HepG2 (cell line): Measurements from ENCODE around the gene PIGL. TPM values are rescaled to one million over a fixed set of nuclear protein-coding genes. Genes with fewer than 3 reads are reported as not detected.

Experiments
- CEBPB ChIP-seq: IDR thresholded peaks from 2 replicates; pipeline ENCODE4 v1.6.1; 2011; ENCODE audit warnings: low read depth, low read length, improper control_type of control experiment, borderline replicate concordance
- ETV5 ChIP-seq: IDR thresholded peaks from 2 replicates; pipeline ENCODE4 v1.6.1; 2018; ENCODE audit warnings: missing biosample characterization, missing genetic modification reagents, inconsistent platforms, borderline replicate concordance
- GTF3A ChIP-seq: sonication (generic); formaldehyde crosslinking; conservative IDR thresholded peaks from 2 replicates; pipeline ENCODE4 v1.4.0; 2020; ENCODE audit warnings: mild to moderate bottlenecking, missing genetic modification reagents
- KAT7 ChIP-seq: IDR thresholded peaks from 2 replicates; pipeline ENCODE4 v1.6.1; 2018; ENCODE audit warnings: borderline replicate concordance, missing compliant biosample characterization
- POLR2AphosphoS5 ChIP-seq: IDR thresholded peaks from 2 replicates; pipeline ENCODE4 v1.6.1; 2012; ENCODE audit warnings: low read depth, low read length
- PRPF4 ChIP-seq: fragments of 200-400 bp; formaldehyde crosslinking; IDR thresholded peaks from 2 replicates; pipeline ENCODE4 v1.6.1; 2016; ENCODE audit warnings: low read length, low read depth; ENCODE audit not compliant: poor library complexity, severe bottlenecking
- SP140L ChIP-seq: sonication (generic); formaldehyde crosslinking; IDR thresholded peaks from 2 replicates; pipeline ENCODE4 v1.4.0; 2020; ENCODE audit warnings: missing genetic modification reagents, borderline replicate concordance
- ZBTB1 ChIP-seq: sonication (generic); formaldehyde crosslinking; IDR thresholded peaks from 2 replicates; pipeline ENCODE4 v1.4.0; 2020; ENCODE audit warnings: missing genetic modification reagents, borderline replicate concordance
- ZKSCAN1 ChIP-seq: fragments of 150-350 bp; IDR thresholded peaks from 2 replicates; pipeline ENCODE4 v1.6.1; 2014; ENCODE audit warnings: low read length
- ZNF12 ChIP-seq: sonication (generic); formaldehyde crosslinking; IDR thresholded peaks from 2 replicates; pipeline ENCODE4 v1.5.0; 2020; ENCODE audit warnings: missing genetic modification reagents
- ZNF761 ChIP-seq: sonication (generic); formaldehyde crosslinking; conservative IDR thresholded peaks from 2 replicates; pipeline ENCODE4 v1.4.0; 2020; ENCODE audit warnings: mild to moderate bottlenecking, missing genetic modification reagents
- ZNF780A ChIP-seq: sonication (generic); formaldehyde crosslinking; IDR thresholded peaks from 2 replicates; pipeline ENCODE4 v1.8.0; 2022; ENCODE audit warnings: mild to moderate bottlenecking, missing genetic modification reagents, moderate library complexity
- polyA plus RNA-seq, 8 experiments: library from polyadenylated mRNA; depleted of rRNA in 3 of 8; stranded (reverse) in 7 of 8; unstranded in 1 of 8; fragments of >200 nt; fragmentation: Illumina TruSeq in 4 of 8; extraction: Trizol in 4 of 8; gene quantifications; 2 replicates each; pipeline versions ENCODE4 v1.2.1 to v1.2.3, GENCODE V29; 2011 to 2016; ENCODE audit warnings: low read depth in 4 of 8, missing spikeins in 1 of 8, mixed read lengths in 1 of 8; ENCODE audit not compliant: insufficient read depth in 1 of 8
- total RNA-seq, 5 experiments: library from RNA; depleted of rRNA; stranded (reverse); fragments of >200 nt; fragmentation: Illumina TruSeq; extraction: Trizol; gene quantifications; 2 replicates each; pipeline ENCODE4 v1.2.3, GENCODE V29; 2016; ENCODE audit warnings: low read depth in 1 of 5
- TF ChIP-seq, protein P1 (sequence below): sonication (generic); formaldehyde crosslinking; IDR thresholded peaks from 2 replicates; pipeline ENCODE4 v1.5.0; 2020; ENCODE audit warnings: missing genetic modification reagents
- TF ChIP-seq, protein P2 (sequence below): sonication (generic); formaldehyde crosslinking; IDR thresholded peaks from 2 replicates; pipeline ENCODE4 v1.9.0; 2021; ENCODE audit warnings: missing genetic modification reagents, borderline replicate concordance
- TF ChIP-seq, protein P3 (sequence below): IDR thresholded peaks from 2 replicates; pipeline ENCODE4 v1.6.1; 2018; ENCODE audit warnings: missing genetic modification reagents
- TF ChIP-seq, protein P4 (sequence below): sonication (generic); formaldehyde crosslinking; IDR thresholded peaks from 2 replicates; pipeline ENCODE4 v1.5.0; 2020; ENCODE audit warnings: mild to moderate bottlenecking, missing genetic modification reagents, borderline replicate concordance

PIGL gene
- total and polyA plus RNA-seq, 2 of the 13 experiments (the other 11 are each of a cell fraction or from before 2014, with no cell fraction given) = 28.5 to 63.8 TPM

DNA sequence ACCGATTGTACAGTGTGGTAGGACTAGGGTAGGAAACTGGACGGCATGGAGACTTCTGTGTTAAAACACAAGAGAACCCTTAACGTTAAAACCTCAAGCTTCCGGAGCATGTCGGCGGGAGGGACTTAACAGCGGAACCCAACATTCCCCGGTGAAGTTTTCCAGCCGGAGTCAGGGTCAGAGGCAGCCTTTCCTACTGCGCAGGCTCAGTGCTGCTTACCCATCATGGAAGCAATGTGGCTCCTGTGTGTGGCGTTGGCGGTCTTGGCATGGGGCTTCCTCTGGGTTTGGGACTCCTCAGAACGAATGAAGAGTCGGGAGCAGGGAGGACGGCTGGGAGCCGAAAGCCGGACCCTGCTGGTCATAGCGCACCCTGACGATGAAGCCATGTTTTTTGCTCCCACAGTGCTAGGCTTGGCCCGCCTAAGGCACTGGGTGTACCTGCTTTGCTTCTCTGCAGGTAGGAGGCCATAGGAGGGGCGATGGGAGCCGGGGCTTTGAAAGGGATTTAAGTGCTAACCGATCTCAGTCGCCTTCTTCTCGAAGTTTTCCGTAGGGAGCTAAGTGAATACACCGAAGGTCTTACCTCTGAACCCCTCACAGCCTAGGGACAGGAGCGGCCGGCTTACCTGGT, at the start of gene PIGL (continued):
- peak; percentile 98 for TF ChIP-seq POLR2AphosphoS5
- TF ChIP-seq GTF3A (CRISPR knock-in tag) = no peak
- TF ChIP-seq ZNF761 (CRISPR knock-in tag) = peak; percentile 65; the same call in 1 of the 2 replicates
- TF ChIP-seq, protein P1, sequence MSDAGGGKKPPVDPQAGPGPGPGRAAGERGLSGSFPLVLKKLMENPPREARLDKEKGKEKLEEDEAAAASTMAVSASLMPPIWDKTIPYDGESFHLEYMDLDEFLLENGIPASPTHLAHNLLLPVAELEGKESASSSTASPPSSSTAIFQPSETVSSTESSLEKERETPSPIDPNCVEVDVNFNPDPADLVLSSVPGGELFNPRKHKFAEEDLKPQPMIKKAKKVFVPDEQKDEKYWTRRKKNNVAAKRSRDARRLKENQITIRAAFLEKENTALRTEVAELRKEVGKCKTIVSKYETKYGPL (CRISPR knock-in tag) = peak; percentile 50
- no peak for TF ChIP-seq ZBTB1 (CRISPR knock-in tag)
- TF ChIP-seq, protein P2, sequence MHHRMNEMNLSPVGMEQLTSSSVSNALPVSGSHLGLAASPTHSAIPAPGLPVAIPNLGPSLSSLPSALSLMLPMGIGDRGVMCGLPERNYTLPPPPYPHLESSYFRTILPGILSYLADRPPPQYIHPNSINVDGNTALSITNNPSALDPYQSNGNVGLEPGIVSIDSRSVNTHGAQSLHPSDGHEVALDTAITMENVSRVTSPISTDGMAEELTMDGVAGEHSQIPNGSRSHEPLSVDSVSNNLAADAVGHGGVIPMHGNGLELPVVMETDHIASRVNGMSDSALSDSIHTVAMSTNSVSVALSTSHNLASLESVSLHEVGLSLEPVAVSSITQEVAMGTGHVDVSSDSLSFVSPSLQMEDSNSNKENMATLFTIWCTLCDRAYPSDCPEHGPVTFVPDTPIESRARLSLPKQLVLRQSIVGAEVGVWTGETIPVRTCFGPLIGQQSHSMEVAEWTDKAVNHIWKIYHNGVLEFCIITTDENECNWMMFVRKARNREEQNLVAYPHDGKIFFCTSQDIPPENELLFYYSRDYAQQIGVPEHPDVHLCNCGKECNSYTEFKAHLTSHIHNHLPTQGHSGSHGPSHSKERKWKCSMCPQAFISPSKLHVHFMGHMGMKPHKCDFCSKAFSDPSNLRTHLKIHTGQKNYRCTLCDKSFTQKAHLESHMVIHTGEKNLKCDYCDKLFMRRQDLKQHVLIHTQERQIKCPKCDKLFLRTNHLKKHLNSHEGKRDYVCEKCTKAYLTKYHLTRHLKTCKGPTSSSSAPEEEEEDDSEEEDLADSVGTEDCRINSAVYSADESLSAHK (CRISPR knock-in tag) = no peak
- TF ChIP-seq ZKSCAN1 = peak; percentile 48; the same call in 1 of the 2 replicates
- TF ChIP-seq, protein P3, sequence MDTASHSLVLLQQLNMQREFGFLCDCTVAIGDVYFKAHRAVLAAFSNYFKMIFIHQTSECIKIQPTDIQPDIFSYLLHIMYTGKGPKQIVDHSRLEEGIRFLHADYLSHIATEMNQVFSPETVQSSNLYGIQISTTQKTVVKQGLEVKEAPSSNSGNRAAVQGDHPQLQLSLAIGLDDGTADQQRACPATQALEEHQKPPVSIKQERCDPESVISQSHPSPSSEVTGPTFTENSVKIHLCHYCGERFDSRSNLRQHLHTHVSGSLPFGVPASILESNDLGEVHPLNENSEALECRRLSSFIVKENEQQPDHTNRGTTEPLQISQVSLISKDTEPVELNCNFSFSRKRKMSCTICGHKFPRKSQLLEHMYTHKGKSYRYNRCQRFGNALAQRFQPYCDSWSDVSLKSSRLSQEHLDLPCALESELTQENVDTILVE (CRISPR knock-in tag) = peak; percentile 75; the same call in 1 of the 2 replicates
- TF ChIP-seq, protein P4, sequence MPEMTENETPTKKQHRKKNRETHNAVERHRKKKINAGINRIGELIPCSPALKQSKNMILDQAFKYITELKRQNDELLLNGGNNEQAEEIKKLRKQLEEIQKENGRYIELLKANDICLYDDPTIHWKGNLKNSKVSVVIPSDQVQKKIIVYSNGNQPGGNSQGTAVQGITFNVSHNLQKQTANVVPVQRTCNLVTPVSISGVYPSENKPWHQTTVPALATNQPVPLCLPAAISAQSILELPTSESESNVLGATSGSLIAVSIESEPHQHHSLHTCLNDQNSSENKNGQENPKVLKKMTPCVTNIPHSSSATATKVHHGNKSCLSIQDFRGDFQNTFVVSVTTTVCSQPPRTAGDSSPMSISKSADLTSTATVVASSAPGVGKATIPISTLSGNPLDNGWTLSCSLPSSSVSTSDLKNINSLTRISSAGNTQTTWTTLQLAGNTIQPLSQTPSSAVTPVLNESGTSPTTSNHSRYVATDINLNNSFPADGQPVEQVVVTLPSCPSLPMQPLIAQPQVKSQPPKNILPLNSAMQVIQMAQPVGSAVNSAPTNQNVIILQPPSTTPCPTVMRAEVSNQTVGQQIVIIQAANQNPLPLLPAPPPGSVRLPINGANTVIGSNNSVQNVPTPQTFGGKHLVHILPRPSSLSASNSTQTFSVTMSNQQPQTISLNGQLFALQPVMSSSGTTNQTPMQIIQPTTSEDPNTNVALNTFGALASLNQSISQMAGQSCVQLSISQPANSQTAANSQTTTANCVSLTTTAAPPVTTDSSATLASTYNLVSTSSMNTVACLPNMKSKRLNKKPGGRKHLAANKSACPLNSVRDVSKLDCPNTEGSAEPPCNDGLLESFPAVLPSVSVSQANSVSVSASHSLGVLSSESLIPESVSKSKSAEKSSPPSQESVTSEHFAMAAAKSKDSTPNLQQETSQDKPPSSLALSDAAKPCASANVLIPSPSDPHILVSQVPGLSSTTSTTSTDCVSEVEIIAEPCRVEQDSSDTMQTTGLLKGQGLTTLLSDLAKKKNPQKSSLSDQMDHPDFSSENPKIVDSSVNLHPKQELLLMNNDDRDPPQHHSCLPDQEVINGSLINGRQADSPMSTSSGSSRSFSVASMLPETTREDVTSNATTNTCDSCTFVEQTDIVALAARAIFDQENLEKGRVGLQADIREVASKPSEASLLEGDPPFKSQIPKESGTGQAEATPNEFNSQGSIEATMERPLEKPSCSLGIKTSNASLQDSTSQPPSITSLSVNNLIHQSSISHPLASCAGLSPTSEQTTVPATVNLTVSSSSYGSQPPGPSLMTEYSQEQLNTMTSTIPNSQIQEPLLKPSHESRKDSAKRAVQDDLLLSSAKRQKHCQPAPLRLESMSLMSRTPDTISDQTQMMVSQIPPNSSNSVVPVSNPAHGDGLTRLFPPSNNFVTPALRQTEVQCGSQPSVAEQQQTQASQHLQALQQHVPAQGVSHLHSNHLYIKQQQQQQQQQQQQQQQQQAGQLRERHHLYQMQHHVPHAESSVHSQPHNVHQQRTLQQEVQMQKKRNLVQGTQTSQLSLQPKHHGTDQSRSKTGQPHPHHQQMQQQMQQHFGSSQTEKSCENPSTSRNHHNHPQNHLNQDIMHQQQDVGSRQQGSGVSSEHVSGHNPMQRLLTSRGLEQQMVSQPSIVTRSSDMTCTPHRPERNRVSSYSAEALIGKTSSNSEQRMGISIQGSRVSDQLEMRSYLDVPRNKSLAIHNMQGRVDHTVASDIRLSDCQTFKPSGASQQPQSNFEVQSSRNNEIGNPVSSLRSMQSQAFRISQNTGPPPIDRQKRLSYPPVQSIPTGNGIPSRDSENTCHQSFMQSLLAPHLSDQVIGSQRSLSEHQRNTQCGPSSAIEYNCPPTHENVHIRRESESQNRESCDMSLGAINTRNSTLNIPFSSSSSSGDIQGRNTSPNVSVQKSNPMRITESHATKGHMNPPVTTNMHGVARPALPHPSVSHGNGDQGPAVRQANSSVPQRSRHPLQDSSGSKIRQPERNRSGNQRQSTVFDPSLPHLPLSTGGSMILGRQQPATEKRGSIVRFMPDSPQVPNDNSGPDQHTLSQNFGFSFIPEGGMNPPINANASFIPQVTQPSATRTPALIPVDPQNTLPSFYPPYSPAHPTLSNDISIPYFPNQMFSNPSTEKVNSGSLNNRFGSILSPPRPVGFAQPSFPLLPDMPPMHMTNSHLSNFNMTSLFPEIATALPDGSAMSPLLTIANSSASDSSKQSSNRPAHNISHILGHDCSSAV (CRISPR knock-in tag) = peak; percentile 89; the same call in 1 of the 2 replicates
- TF ChIP-seq ZNF12 = 0 out of 2 replicates have a peak, but pooled peaks have one; percentile 62
- TF ChIP-seq ZNF780A (CRISPR knock-in tag) = peak; percentile 33; the same call in 1 of the 2 replicates
- no peak for TF ChIP-seq CEBPB
- TF ChIP-seq PRPF4 = no peak
- peak; percentile 72 for TF ChIP-seq KAT7
- peak; percentile 74 for TF ChIP-seq SP140L
- TF ChIP-seq ETV5 (CRISPR knock-in tag) = peak; percentile 95
